B cell (primary cell): ENCODE measurements around the gene HS3ST6. TPM values are rescaled to one million over a fixed set of nuclear protein-coding genes. Genes with fewer than 3 reads are reported as not detected.

ENCODE experiments used
- ATAC-seq: fragments of 200-7000 bp; cut with Tn5 transposase; one replicate; pipeline ENCODE4 v1.10.0; 2021; ENCODE audit warnings: low read depth, mild to moderate bottlenecking, moderate number of reproducible peaks, moderate library complexity
- CTCF ChIA-PET: fragments of 350-600 bp; sonication (Branson Sonifier 250); formaldehyde crosslinking; loops from one replicate; lab custom pipeline; 2021; ENCODE audit warnings: antibody characterized with exemption, inconsistent platforms; lab: Charles Lee
- POLR2A ChIA-PET: fragments of 350-600 bp; sonication (Branson Sonifier 250); formaldehyde crosslinking; loops from one replicate; lab custom pipeline; 2021; ENCODE audit warnings: antibody characterized with exemption; lab: Charles Lee
- DNase-seq: peaks from one replicate; pipeline ENCODE4 v3.0.0; 2013
- H2AFZ ChIP-seq: 2 replicates; pipeline ENCODE4 v1.6.1; 2012; ENCODE audit warnings: mild to moderate bottlenecking, low read depth, low read length; ENCODE audit not compliant: insufficient read depth, poor library complexity, severe bottlenecking
- H3K27ac ChIP-seq, 2 donors: 1 replicate in 1 of 2; 2 replicates in 1 of 2; pipeline ENCODE4 v1.5.1; 2012 to 2013; ENCODE audit warnings: low read length in 2 of 2, mild to moderate bottlenecking in 2 of 2, moderate library complexity in 1 of 2
- H3K27me3 ChIP-seq, 4 experiments: fragments of 200-600 bp in 1 of 4; sonication (generic) in 1 of 4; replicated peaks in 1 of 4; 1 replicate in 2 of 4; 2 replicates in 2 of 4; pipeline versions ENCODE4 v1.6.1 to v1.7.0; 2013 to 2016; ENCODE audit warnings: low read length in 3 of 4, mild to moderate bottlenecking in 2 of 4, mixed read lengths in 1 of 4, moderate library complexity in 1 of 4; ENCODE audit not compliant: insufficient read depth in 4 of 4, control insufficient read depth in 3 of 4; ENCODE audit errors: control extremely low read depth in 1 of 4
- H3K36me3 ChIP-seq, 2 experiments: replicated peaks in 1 of 2; 1 replicate in 1 of 2; 2 replicates in 1 of 2; pipeline versions ENCODE4 v1.6.1 to v1.7.1; 2013; ENCODE audit warnings: low read length in 1 of 2; ENCODE audit not compliant: insufficient read depth in 2 of 2, control insufficient read depth in 1 of 2; ENCODE audit errors: control extremely low read depth in 1 of 2, extremely low read depth in 1 of 2
- H3K4me1 ChIP-seq, 2 donors: fragments of 200-600 bp in 1 of 2; sonication (generic) in 1 of 2; 1 replicate in 1 of 2; 2 replicates in 1 of 2; pipeline versions ENCODE4 v1.5.1 to v1.6.1; 2013 to 2017; ENCODE audit warnings: low read length in 2 of 2; ENCODE audit not compliant: control insufficient read depth in 2 of 2, insufficient read depth in 2 of 2
- H3K4me2 ChIP-seq: replicated peaks from 2 replicates; pipeline ENCODE3; 2012; ENCODE audit warnings: mild to moderate bottlenecking, low read depth, low read length; ENCODE audit not compliant: poor library complexity, severe bottlenecking
- H3K4me3 ChIP-seq, 5 experiments: fragments of 200-600 bp in 1 of 5; sonication (generic) in 1 of 5; 1 replicate in 3 of 5; 2 replicates in 2 of 5; pipeline versions ENCODE4 v1.5.1 to v1.7.0; 2011 to 2016; ENCODE audit warnings: low read length in 4 of 5, mild to moderate bottlenecking in 4 of 5, low read depth in 2 of 5, control low read depth in 1 of 5, moderate library complexity in 1 of 5; ENCODE audit not compliant: insufficient read depth in 1 of 5; ENCODE audit errors: control extremely low read depth in 1 of 5, extremely low read depth in 1 of 5
- H3K79me2 ChIP-seq: fragments of 200-600 bp; sonication (generic); one replicate; pipeline ENCODE4 v1.6.0; 2016; ENCODE audit warnings: low read length; ENCODE audit not compliant: control insufficient read depth, insufficient read depth
- H3K9ac ChIP-seq: fragments of 200-600 bp; sonication (generic); 2 replicates; pipeline ENCODE4 v1.6.1; 2017; ENCODE audit warnings: mild to moderate bottlenecking, low read length, moderate library complexity
- H3K9me3 ChIP-seq, 3 donors: one replicate each; pipeline versions ENCODE4 v1.6.1 to v1.7.1; 2013; ENCODE audit warnings: low read length in 2 of 3; ENCODE audit not compliant: control insufficient read depth in 2 of 3, insufficient read depth in 1 of 3; ENCODE audit errors: control extremely low read depth in 1 of 3
- H4K20me1 ChIP-seq: 2 replicates; pipeline ENCODE4 v1.6.0; 2012; ENCODE audit warnings: mild to moderate bottlenecking, low read length; ENCODE audit not compliant: insufficient read depth, control insufficient read depth, poor library complexity, severe bottlenecking
- H3K27ac Mint-ChIP-seq: one replicate; pipeline ENCODE4 v1.8.0; 2021; ENCODE audit warnings: mixed read lengths
- H3K27me3 Mint-ChIP-seq: one replicate; pipeline ENCODE4 v1.8.0; 2021; ENCODE audit warnings: mixed read lengths
- H3K4me1 Mint-ChIP-seq: one replicate; pipeline ENCODE4 v1.8.0; 2021; ENCODE audit warnings: mixed read lengths
- H3K4me3 Mint-ChIP-seq: one replicate; pipeline ENCODE4 v1.8.0; 2021; ENCODE audit warnings: mixed read lengths
- H3K9me3 Mint-ChIP-seq: one replicate; pipeline ENCODE4 v1.8.0; 2022; ENCODE audit warnings: mixed read lengths; ENCODE audit not compliant: insufficient read depth
- CTCF ChIP-seq: fragments of 200-600 bp; IDR thresholded peaks from one replicate; pipeline ENCODE4 v1.8.0; 2022; ENCODE audit warnings: antibody characterized with exemption, mild to moderate bottlenecking
- EZH2 ChIP-seq: IDR thresholded peaks from 2 replicates; pipeline ENCODE4 v1.6.1; 2012; ENCODE audit warnings: borderline replicate concordance, low read depth, mild to moderate bottlenecking, moderate library complexity, low read length; ENCODE audit not compliant: insufficient read depth, poor library complexity, severe bottlenecking
- whole genome bisulfite sequencing: methylation state at CpG from one replicate; pipeline ENCODE4 v1.1.5; 2013; ENCODE audit warnings: missing lambda C conversion rate; ENCODE audit not compliant: insufficient coverage; 5-methylcytosine and 5-hydroxymethylcytosine counted together
- intact Hi-C: fragments of 100-400 bp; cut with micrococcal nuclease; formaldehyde crosslinking; loops from one replicate; pipeline ENCODE4 v1.10.0; 2022
- polyA plus RNA-seq: library from polyadenylated mRNA; depleted of rRNA; stranded (reverse); fragments of >200 nt; gene quantifications from 2 replicates; pipeline ENCODE4 v1.2.3, GENCODE V29; 2012
- total RNA-seq, 2 donors: library from RNA; stranded (reverse); fragments of 120-200 nt in 1 of 2; gene quantifications; 1 replicate in 1 of 2; 2 replicates in 1 of 2; pipeline versions ENCODE4 v1.2.3 to v1.2.4, GENCODE V29; 2013 to 2022

HS3ST6 gene
- total and polyA plus RNA-seq, 2 donors (not counting 1 experiment from before 2014, with no cell fraction given) = not detected

GRCh38 chr16:1895949-1896675 is 22.1 kb downstream of the HS3ST6 start:
- Histone ChIP-seq H3K36me3 (no peaks in the 10 kb centered on the region), H2AFZ (no peak overlapping the region), H3K4me1 (no peaks in the 10 kb centered on the region), H3K79me2 (no peaks in the 10 kb centered on the region), H3K27ac (no peak overlapping the region), H3K27me3 (peaks cover 0 to 3% (median 1%) of the 10 kb centered on the region in 4 experiments), H4K20me1 (no peaks in the 10 kb centered on the region), H3K4me3 (no peak overlapping the region), H3K9me3 (no peaks in the 10 kb centered on the region), H3K4me2 (no peak overlapping the region), H3K9ac (no peak overlapping the region)
- Mint-ChIP-seq H3K27me3 (peaks cover 10% of the 10 kb centered on the region), H3K4me1 (no peaks in the 10 kb centered on the region), H3K27ac (no peak overlapping the region), H3K9me3 (no peaks in the 10 kb centered on the region), H3K4me3 (no peak overlapping the region)
- POLR2A ChIA-PET = no interaction called here
- ATAC-seq = no peak
- no peak for DNase-seq
- intact Hi-C loops = no loop called here
- CTCF ChIA-PET = no interaction called here
- WGBS = 81% methylated on average over 25 of the region's 27 CpGs
- no peak for TF ChIP-seq EZH2
- TF ChIP-seq CTCF = no peak

DNA sequence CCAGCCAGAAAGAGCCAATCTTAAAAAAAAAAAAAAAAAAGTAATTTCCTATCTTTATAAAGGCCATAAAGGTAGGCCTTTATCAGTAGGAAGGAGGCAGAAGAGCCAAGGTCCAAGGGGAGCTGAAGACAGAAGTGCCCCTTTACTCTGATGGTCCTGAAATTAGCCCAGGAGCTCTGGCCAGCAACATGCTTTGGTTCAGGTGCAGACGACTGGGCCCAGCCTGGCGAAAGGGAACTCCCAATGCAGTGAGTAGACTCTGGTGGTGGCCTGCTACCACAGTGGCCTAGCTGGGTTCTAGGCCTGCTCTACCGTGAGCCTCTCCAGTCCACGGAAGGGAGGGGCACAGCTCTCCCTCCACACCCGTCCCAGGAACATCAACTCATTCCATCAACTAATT is 23.1 kb downstream of the HS3ST6 start:
- no peak overlapping the region for H3K4me2 ChIP-seq
- Mint-ChIP-seq H3K27me3 (peaks cover 17% of the 10 kb centered on the region), H3K9me3 (no peaks in the 10 kb centered on the region), H3K4me1 (no peaks in the 10 kb centered on the region), H3K27ac (no peak overlapping the region), H3K4me3 (no peak overlapping the region)
- intact Hi-C loops = no loop called here
- H3K4me1 ChIP-seq = no peaks in the 10 kb centered on the region
- no peak for DNase-seq
- H3K36me3 ChIP-seq = no peaks in the 10 kb centered on the region
- no peaks in the 10 kb centered on the region for H4K20me1 ChIP-seq
- TF ChIP-seq EZH2 = no peak
- no peak for TF ChIP-seq CTCF
- H3K4me3 ChIP-seq = no peak overlapping the region
- WGBS = 95% methylated on average over 2 of the region's 5 CpGs
- no peak for ATAC-seq
- no peaks in the 10 kb centered on the region for H3K9me3 ChIP-seq
- POLR2A ChIA-PET = no interaction called here
- H2AFZ ChIP-seq = no peak overlapping the region
- no peaks in the 10 kb centered on the region for H3K79me2 ChIP-seq
- H3K9ac ChIP-seq = no peak overlapping the region
- H3K27me3 ChIP-seq = peaks cover 0 to 3% (median 1%) of the 10 kb centered on the region in 4 experiments
- CTCF ChIA-PET = no interaction called here
- H3K27ac ChIP-seq = no peak overlapping the region
